ENCODE measurements around the gene NHERF2.

NHERF2 gene

GRCh38 chr16:1991135-1991551 is 35.6 kb upstream of the NHERF2 start:
- Histone ChIP-seq H3K9ac (no peak overlapping the region), H3K4me1 (peaks cover 41% of the 10 kb centered on the region), H3K9me3 (no peaks in the 10 kb centered on the region), H4K20me1 (peaks cover 20% of the 10 kb centered on the region), H3K4me3 (peak overlapping the region; percentile 56), H3K36me3 (peaks cover 23% of the 10 kb centered on the region), H3K27me3 (peaks cover 52% of the 10 kb centered on the region), H3K4me2 (peak overlapping the region; percentile 75), H3K27ac (no peak overlapping the region)
- TF ChIP-seq Cebpa-rat (IDR thresholded peaks at IDR 0.05): no peak

GRCh38 chr16:1991588-1991947 is 35.1 kb upstream of the NHERF2 start:
- H3K27ac ChIP-seq: no peak overlapping the region
- peaks cover 20% of the 10 kb centered on the region for H4K20me1 ChIP-seq
- H3K4me3 ChIP-seq: peak overlapping the region; percentile 56
- TF ChIP-seq Cebpa-rat (IDR thresholded peaks at IDR 0.05): no peak
- peaks cover 23% of the 10 kb centered on the region for H3K36me3 ChIP-seq
- H3K27me3 ChIP-seq: peaks cover 52% of the 10 kb centered on the region
- peaks cover 40% of the 10 kb centered on the region for H3K4me1 ChIP-seq
- H3K9me3 ChIP-seq: no peaks in the 10 kb centered on the region
- no peak overlapping the region for H3K9ac ChIP-seq
- peak overlapping the region; percentile 75 for H3K4me2 ChIP-seq

- no peak overlapping the region for H3K27ac ChIP-seq
- H3K9ac ChIP-seq: no peak overlapping the region
- TF ChIP-seq Cebpa-rat (IDR thresholded peaks at IDR 0.05): no peak
- peak overlapping the region; percentile 56 for H3K4me3 ChIP-seq
- peaks cover 52% of the 10 kb centered on the region for H3K27me3 ChIP-seq
- H3K4me1 ChIP-seq: peaks cover 40% of the 10 kb centered on the region
- H3K4me2 ChIP-seq: peak overlapping the region; percentile 75
- peaks cover 21% of the 10 kb centered on the region for H4K20me1 ChIP-seq
- peaks cover 23% of the 10 kb centered on the region for H3K36me3 ChIP-seq
- H3K9me3 ChIP-seq: no peaks in the 10 kb centered on the region
These were observed 34.6 kb upstream of the NHERF2 start for GRCh38 chr16:1991948-1992703.

GRCh38 chr16:1992704-1993317 is 33.9 kb upstream of the NHERF2 start:
- H3K27ac ChIP-seq: no peak overlapping the region
- H3K9ac ChIP-seq: no peak overlapping the region
- H3K4me3 ChIP-seq: no peak overlapping the region
- H3K4me1 ChIP-seq: peaks cover 40% of the 10 kb centered on the region
- H3K9me3 ChIP-seq: no peaks in the 10 kb centered on the region
- peaks cover 23% of the 10 kb centered on the region for H4K20me1 ChIP-seq
- TF ChIP-seq Cebpa-rat (IDR thresholded peaks at IDR 0.05): no peak
- peaks cover 52% of the 10 kb centered on the region for H3K27me3 ChIP-seq
- peak overlapping the region; percentile 32 for H3K4me2 ChIP-seq
- peaks cover 27% of the 10 kb centered on the region for H3K36me3 ChIP-seq

- Histone ChIP-seq H3K27ac (no peak overlapping the region), H4K20me1 (peaks cover 25% of the 10 kb centered on the region), H3K4me1 (peaks cover 40% of the 10 kb centered on the region), H3K9me3 (no peaks in the 10 kb centered on the region), H3K4me3 (no peak overlapping the region), H3K27me3 (peaks cover 43% of the 10 kb centered on the region), H3K4me2 (peak overlapping the region; percentile 32), H3K9ac (0 out of 2 replicates have a peak overlapping the region, but pooled peaks have one; percentile 41), H3K36me3 (peaks cover 36% of the 10 kb centered on the region)
- TF ChIP-seq Cebpa-rat (IDR thresholded peaks at IDR 0.05): no peak
These were observed 33.0 kb upstream of the NHERF2 start for GRCh38 chr16:1993731-1994131.

- Histone ChIP-seq H3K9ac (no peak overlapping the region), H3K36me3 (peaks cover 76% of the 10 kb centered on the region), H3K4me3 (no peak overlapping the region), H3K27ac (no peak overlapping the region), H3K27me3 (peaks cover 6% of the 10 kb centered on the region; the same call in 1 of the 2 replicates), H3K9me3 (no peaks in the 10 kb centered on the region), H3K4me2 (no peak overlapping the region), H4K20me1 (peaks cover 47% of the 10 kb centered on the region), H3K4me1 (peaks cover 18% of the 10 kb centered on the region)
- TF ChIP-seq Cebpa-rat (IDR thresholded peaks at IDR 0.05): no peak
These were observed 29.0 kb upstream of the NHERF2 start for GRCh38 chr16:1997494-1998359.

GRCh38 chr16:1998360-1998835 is 28.3 kb upstream of the NHERF2 start:
- no peaks in the 10 kb centered on the region for H3K27me3 ChIP-seq
- no peak for TF ChIP-seq Cebpa-rat (IDR thresholded peaks at IDR 0.05)
- peaks cover 14% of the 10 kb centered on the region for H3K4me1 ChIP-seq
- H3K9me3 ChIP-seq: no peaks in the 10 kb centered on the region
- peaks cover 83% of the 10 kb centered on the region for H3K36me3 ChIP-seq
- H3K27ac ChIP-seq: no peak overlapping the region
- H3K4me3 ChIP-seq: no peak overlapping the region
- no peak overlapping the region for H3K9ac ChIP-seq
- H3K4me2 ChIP-seq: no peak overlapping the region
- H4K20me1 ChIP-seq: peaks cover 54% of the 10 kb centered on the region

- peaks cover 14% of the 10 kb centered on the region for H3K4me1 ChIP-seq
These were observed 27.6 kb upstream of the NHERF2 start for GRCh38 chr16:1998852-1999801.

More at GRCh38 chr16:1998852-1999801, 27.6 kb upstream of the NHERF2 start:
- H3K4me2 ChIP-seq: no peak overlapping the region
- peaks cover 86% of the 10 kb centered on the region for H3K36me3 ChIP-seq
- H3K27me3 ChIP-seq: no peaks in the 10 kb centered on the region
- H3K9ac ChIP-seq: no peak overlapping the region
- H4K20me1 ChIP-seq: peaks cover 61% of the 10 kb centered on the region
- no peak overlapping the region for H3K4me3 ChIP-seq
- no peak overlapping the region for H3K27ac ChIP-seq
- TF ChIP-seq Cebpa-rat (IDR thresholded peaks at IDR 0.05): no peak
- no peaks in the 10 kb centered on the region for H3K9me3 ChIP-seq

All from BLaER1 (cell line).